GM18909 (cell line): ENCODE data around the gene ESPL1.
"Not testable (repeated sequence)": the region's sequence is repeated elsewhere in the genome, so short reads cannot be mapped to it uniquely, and the experiment has no call there.

ENCODE experiments used
- ATAC-seq: cut with Tn5 transposase; IDR thresholded peaks from one replicate; pipeline ENCODE4 v1.9.1; 2021; ENCODE audit warnings: mild to moderate bottlenecking; ENCODE audit not compliant: unreplicated experiment, poor library complexity

Gene ESPL1

GRCh38 chr12:53330671-53331070, 62.6 kb downstream of the ESPL1 start:
- no peak for ATAC-seq

- not testable (repeated sequence) for ATAC-seq
Observed at GRCh38 chr12:53332339-53332738, 64.2 kb downstream of the ESPL1 start.

DNA sequence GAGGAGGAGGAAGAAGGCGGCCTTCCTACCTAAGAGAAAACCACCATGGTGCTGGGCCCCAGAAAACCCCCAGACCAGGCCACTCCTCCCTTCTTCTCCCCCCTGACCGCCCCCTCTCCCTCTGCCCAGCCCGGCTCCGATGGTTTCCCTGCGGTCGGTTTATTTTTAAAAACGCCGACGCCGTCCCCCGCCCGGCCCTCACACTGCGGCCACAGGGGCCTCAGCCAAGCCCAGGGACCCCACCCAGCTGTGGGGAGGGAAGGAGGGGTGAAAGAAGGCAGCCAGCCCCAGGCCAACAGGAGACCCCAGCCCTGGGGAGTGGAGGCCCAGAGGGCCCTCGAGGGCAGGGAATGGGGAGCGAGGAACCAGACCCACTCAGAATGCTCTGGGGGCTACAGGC, 64.6 kb downstream of the ESPL1 start:
- ATAC-seq = no peak

DNA sequence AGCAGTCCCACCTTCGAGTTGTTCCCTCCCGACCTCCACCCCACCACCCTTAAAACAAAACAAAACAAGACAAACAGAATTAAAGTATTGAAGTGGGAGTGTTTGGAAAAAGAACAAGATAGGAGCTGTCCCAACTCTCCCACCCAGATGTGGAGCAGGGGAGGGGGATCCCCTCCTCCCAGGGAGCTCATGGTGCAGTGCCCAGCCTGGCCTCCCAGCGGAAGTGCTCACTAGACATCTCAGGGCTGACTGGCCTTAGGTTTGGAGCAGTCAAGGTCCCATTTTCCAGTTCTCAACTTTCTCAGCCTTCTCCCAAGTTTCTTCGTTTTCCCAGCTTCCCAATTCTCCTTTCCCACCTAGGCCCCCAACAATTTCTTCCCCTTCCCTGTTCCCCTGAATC, 65.2 kb downstream of the ESPL1 start:
- no peak for ATAC-seq

DNA sequence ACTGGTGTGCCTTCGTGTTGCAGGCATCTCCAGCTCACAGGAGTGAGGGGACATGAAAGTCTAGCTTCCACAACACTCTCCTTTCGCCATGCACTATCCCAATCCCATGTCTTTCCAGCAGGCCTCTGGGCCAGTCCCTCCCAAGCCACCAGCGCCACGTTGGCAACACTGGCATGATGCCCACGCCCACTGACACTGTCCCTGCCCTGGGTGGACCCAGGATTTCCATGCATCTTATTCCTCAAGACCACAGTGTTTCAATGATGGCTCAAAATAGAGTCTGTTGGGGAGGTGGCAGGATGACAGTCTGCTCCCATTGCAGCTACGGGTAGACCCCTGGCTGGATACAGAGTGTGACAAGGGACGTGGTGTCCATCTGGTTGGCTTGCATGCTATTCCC, 65.7 kb downstream of the ESPL1 start:
- ATAC-seq = no peak

GRCh38 chr12:53334822-53335221, 66.7 kb downstream of the ESPL1 start:
- ATAC-seq = no peak

DNA sequence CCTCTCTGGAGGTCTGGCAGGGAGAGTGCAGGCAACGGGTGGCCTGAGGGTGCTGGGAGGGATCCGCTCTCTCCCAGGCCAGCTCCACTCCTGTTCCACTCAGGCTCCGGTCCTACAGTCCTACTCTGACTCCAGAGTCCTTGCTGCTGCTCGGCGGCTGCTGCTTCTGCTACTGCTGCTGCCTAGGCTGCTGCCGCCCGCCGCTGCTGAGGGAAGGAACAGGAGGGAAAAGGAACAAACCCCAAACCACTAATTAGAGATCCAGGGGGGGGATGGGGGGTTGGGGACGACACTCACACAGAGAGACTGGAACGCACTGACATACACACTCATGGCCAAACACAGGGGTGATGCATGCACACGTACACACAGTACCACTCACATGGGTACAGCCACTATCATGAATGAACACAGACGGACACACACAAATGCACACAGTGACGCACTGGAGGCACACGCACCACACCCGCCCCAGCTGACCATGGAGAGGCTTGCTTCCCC, 68.1 kb downstream of the ESPL1 start, which contains the start of gene SP7:
Gene SP7 (minus strand): TSS at position 174 of the 501 bp plus-strand sequence. CDS start 708 bp downstream, outside the sequence.
- no peak for ATAC-seq

- no peak for ATAC-seq
Observed at GRCh38 chr12:53338017-53338416, 69.9 kb downstream of the ESPL1 start.

GRCh38 chr12:53338916-53339315, 70.8 kb downstream of the ESPL1 start:
- ATAC-seq = no peak

DNA sequence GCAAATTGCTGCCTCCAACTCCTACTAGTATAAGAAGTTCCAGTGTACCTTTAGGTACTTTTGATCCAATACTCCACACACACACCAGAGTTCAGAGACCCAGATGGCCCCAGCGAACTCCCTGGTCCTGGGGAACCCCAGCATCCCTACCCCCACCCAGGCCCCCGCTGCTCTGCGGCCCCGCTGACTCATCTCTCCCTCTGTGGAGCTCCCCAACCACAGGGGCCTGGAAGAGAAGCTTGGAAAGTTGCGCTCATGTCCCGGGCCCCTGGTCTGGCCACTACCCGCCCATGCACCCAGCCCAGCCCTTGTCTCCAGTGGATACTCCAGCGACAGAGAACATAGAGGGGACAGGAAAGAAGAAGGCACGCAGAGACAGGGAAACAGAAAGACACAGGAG, 72.3 kb downstream of the ESPL1 start:
- no peak for ATAC-seq
